SHP77 (cell line): ENCODE data around the gene DDX3X.
"Not testable (repeated sequence)": the region's sequence is repeated elsewhere in the genome, so short reads cannot be mapped to it uniquely, and the experiment has no call there.

Experiments
- DNase-seq, 2 experiments: peaks; one replicate each; lab custom pipeline; 2025; lab: John Stamatoyannopoulos, UW

Gene DDX3X

GRCh38 chrX:41333744-41334362, at the start of gene DDX3X:
TSS of gene DDX3X (plus strand) at chrX:41334162. CDS start at chrX:41334253, 91 bp downstream.
- peak; percentile 46 to 54 for DNase-seq

DNA sequence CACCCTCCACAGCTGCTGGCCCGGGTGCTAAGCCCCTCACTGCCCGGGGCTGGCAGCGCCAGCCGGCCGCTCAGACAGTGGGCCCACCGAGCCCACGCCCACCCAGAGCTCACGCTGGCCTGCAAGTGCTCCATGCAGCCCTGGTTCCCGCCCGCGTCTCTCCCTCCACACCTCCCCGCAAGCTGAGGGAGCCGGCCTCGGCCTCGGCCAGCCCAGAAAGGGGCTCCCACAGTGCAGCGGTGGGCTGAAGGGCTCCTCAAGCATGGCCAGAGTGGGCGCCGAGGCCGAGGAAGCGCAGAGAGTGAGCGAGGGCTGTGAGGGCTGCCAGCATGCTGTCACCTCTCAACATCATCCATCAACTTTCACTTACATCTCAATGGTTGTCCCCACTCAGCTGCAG, 48.0 kb upstream of the DDX3X start:
- not testable (repeated sequence) for DNase-seq

GRCh38 chrX:41288641-41289040, 45.3 kb upstream of the DDX3X start:
- DNase-seq = no peak

DNA sequence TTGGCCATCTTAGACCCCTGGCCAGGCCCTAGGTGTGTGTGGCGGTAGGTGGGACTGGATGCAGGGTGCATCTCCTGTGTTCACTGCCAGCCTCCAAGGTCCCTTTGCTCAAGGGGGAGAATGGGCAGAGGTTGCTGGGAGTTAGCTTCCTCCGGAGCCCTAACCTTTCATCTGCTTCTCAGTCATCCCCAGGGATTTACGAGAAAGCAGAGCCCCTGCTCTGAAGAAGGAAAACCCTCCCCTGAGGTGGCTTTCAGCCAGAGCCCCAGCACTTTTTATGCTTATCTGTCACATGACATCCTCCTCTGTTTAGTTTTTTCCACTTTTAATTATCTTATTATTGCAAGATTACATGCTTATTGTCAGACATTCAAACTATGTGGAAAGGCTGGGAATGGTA, 44.9 kb upstream of the DDX3X start:
- DNase-seq = no peak

GRCh38 chrX:41291309-41291708, 42.7 kb upstream of the DDX3X start:
- DNase-seq = no peak

- DNase-seq = peak in 1 of 2 experiments; percentile 9
Observed at GRCh38 chrX:41293269-41293668, 40.7 kb upstream of the DDX3X start.

DNA sequence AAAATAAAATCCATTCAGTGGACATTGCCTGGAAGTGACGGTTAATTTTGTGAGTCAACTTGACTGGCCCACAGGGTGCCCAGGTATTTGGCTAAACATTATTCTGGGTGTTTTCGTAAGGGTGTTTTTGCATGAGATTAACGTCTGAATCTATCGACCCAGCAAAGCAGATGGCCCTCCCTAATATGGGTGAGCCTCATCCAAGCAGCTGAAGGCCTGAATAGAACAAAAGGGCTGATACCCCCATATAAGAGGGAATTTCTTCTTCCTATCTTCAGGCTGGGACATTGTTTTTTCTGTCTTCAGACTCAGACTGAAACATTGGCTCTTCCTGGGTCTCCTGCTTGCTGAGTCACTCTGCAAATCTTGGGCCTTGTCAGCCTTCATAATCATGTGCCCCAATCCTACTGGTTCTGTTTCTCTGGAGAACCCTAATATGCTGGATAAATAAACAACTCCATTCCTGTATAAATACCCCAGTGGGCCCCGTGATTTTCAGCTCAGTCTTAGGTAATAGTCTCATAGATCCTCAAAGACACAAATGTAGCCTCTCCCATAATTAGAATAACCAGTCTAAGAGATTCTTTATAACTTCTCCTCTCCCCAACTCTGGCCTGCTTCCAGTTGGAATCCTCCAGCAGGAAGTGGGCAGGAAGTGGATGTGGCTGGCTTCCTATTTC, 33.1 kb upstream of the DDX3X start:
- DNase-seq = no peak

- DNase-seq = no peak
Observed at GRCh38 chrX:41301438-41301824, 32.5 kb upstream of the DDX3X start.

- DNase-seq = no peak
Observed at GRCh38 chrX:41302370-41302769, 31.6 kb upstream of the DDX3X start.

DNA sequence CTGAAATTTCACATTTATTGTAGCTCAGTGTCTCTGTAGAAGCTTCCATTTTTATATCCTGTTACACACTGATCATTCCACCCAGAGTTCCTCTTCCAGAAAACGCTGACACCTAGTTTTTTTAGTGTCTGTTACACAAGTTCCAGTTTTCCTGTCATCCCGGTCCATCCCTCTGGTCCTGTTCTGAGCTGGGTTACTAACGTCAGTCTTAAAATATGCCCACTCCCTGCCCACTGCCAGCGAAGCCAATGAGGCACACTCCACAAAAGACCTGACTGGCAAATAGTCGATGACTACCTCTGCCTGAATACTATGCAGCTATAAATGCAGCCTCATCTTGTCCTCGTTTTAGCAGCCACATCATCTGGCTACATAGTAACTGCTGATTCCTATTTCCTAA, 30.9 kb upstream of the DDX3X start:
- no peak for DNase-seq

DNA sequence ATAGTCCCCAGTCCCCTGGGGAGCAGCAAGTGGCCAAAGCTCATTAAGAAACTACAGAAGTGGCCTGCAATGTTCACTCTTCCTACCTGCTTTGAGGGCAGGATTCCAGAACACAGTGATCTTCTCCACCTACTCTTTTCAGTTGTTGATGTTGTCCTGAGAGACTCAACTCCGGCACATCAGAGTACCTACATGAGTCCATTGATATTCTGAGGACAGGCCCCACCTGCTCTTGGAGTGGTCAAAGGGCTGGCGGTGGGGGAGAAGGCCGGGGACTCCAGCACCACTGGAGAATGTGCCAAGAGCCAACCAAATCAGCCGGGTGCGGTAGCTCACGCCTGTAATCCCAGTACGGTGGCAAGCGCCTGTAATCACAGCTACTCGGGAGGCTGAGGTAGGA, 29.8 kb upstream of the DDX3X start:
- no peak for DNase-seq

DNA sequence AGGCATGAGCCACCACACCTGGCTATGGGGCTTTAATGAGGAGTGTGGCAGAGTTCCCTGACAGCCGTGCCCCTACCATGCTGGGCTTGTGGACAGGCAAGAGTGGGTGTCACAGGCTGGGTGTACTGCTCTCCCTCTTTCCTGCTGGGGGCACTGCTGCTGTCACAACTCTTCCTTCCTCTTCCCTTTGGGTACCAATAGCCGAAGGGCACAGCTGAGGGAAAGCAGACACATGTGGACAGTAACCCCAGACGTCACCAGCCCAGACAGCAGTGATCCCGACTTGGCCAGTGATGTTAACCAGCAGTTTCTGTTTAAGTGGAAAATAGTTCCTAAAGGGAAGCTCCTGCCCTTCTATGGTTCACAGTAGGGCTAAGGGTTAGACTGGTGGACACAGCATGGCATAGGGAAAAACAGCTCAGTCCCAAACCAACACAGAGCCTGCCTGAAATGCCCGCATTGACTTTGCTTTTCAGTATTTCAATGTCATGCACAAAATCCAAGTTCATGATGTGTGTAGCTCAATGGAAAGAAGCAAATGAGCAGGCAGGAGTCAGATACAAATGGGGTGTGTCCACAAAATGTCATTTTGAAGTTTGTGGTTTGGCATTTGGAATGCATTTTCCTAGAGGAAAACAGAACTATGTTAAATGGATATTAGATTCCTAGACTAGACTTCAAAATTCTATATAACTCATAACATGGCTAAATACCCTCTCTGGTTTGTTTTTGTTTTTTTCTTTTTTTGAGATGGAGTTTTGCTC, 24.9 kb upstream of the DDX3X start:
- no peak for DNase-seq

- no peak for DNase-seq
Observed at GRCh38 chrX:41312786-41313185, 21.2 kb upstream of the DDX3X start.

- no peak for DNase-seq
Observed at GRCh38 chrX:41313419-41313818, 20.5 kb upstream of the DDX3X start.

GRCh38 chrX:41314204-41314603, 19.8 kb upstream of the DDX3X start:
- no peak for DNase-seq

DNA sequence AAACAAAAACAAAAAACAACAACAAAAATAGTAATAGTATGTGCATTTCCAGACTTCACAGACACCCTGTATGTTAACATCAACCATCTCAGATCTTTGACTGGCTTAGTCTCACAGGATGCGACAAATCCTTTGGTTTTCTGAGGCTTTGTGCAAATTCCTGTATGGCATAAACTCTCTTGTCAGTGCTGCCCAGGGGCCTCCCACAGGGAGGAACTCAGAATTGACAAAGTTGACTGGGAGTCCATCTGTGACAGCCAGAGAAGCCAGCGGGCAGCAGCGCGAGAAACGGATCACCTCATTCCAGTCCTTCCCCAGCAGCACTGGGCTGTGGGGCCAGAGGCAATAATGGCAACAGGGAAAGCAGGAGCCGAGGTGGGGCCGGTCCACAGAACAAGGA, 19.1 kb upstream of the DDX3X start:
- no peak for DNase-seq

DNA sequence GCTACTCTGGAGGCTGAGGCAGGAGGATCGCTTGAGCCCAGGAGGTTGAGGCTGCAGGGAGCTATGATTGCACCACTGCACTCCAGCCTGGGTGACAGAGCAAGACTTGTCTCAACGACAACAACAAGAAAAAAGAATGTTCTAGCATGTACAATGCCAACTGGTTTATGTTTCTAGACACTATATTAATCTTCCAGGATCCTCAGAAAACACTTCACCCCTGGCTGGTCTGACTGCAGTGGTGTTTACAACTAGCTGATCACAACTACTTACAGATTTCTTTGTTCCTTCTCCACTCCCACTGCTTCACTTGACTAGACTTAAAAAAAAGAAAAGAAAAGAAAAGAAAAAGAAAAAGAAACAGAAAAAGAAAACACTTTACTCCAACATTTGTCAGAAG, 17.7 kb upstream of the DDX3X start:
- not testable (repeated sequence) for DNase-seq

DNA sequence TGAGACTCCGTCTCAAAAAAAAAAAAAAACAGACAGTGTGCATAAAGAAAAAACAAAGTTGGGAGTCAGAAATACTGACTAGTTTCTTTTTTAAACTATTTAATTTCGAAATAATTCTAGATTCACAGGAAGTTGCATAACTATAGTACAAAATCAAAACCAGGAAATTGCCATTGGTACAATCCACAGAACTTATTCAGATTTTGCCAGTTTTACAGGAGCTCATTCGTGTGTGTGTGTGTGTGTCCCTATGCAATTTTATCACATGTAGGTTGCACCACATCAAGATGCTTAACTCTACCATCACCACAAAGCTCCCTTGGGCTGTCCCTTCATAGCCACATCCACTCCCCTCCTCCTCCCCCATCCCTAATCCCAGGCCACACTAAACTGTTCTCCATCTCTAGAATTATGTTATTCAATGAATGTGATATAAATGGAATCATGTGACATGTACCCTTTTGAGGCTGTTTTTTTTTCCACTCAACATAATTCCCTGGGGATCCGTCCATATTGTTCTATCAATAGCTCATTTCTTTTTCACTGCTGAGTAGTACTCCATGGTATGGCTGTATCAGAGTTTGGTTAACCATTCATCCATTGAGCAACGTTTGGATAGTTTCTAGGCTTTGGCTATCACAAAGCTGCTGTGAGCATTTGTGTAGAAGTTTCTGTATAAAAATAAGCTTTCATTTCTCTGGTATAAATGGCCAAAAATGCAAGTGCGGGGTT, 16.3 kb upstream of the DDX3X start:
- DNase-seq = no peak

- no peak for DNase-seq
Observed at GRCh38 chrX:41320393-41320792, 13.6 kb upstream of the DDX3X start.

- no peak for DNase-seq
Observed at GRCh38 chrX:41322821-41323603, 10.9 kb upstream of the DDX3X start.

DNA sequence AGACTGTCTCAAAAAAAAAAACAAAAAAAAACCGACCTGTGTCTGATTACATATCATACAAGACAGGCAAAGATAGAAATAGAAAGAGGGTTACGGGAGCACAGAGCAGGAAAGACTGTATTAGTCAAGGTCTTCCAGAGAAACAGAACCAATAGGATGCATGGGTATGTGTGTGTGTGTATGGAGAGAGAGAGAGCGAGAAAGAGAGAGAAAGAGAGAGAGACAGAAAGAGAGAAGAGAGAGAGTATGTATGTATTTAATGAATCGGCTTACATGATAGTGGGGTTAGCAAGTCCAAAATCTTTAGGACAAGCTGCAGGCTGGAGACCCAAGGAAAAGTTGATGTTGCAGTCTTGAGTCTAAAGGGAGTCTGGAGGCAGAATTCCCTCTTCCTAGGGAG, 7.5 kb upstream of the DDX3X start:
- no peak for DNase-seq

- DNase-seq = no peak
Observed at GRCh38 chrX:41327341-41327740, 6.6 kb upstream of the DDX3X start.
